ENCODE results near the gene PCDHA10.

PCDHA10 gene

DNA sequence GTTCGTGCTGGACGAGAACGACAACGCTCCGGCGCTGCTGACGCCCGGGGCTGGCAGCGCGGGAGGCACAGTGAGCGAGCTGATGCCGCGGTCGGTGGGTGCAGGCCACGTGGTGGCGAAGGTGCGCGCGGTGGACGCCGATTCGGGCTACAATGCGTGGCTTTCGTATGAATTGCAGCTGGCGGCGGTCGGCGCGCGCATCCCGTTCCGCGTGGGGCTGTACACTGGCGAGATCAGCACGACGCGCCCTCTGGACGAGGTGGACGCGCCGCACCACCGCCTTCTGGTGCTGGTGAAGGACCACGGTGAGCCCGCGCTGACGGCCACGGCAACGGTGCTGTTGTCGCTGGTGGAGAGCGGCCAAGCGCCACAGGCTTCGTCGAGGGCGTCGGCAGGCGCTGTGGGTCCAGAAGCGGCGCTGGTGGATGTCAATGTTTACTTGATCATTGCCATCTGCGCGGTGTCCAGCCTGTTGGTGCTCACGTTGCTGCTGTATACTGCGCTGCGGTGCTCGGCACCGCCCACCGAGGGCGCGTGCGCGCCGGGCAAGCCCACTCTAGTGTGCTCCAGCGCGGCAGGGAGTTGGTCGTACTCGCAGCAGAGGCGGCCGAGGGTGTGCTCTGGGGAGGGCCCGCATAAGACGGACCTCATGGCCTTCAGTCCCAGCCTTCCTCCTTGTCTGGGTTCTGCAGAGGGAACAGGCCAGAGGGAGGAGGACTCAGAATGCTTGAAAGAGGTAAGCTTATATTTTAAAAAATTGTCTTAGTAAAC is 28.4 kb downstream of the PCDHA10 start:
- DNase-seq = no peak

DNA sequence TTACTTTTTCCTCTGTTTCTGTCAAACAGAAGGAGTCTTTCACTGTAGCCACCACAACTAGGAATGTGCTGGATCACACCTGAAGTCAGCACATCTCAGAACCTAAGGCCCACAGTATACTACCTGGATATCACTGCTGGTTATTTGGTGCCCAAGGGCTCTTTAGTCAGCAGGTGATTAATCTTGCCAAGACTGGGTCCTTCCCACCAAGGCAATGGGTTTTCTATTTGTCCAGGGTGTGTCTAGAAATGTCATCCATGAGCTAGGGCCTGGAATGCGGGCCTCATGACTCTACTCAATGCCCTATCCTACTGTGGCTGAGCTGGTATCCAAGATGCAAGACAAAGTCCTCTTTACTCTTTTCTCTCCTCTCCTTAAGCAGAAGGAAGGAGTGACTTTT is 60.6 kb downstream of the PCDHA10 start:
- DNase-seq = no peak
